CMK (cell line): Measurements from ENCODE around the gene CYP3A5.
"Not testable (repeated sequence)": the region's sequence is repeated elsewhere in the genome, so short reads cannot be mapped to it uniquely, and the experiment has no call there.

Source experiments
- DNase-seq: peaks from one replicate; pipeline ENCODE4 v3.0.0-alpha.2; 2010; ENCODE audit warnings: low read depth

Gene CYP3A5

GRCh38 chr7:99685871-99686608, 6.2 kb upstream of the CYP3A5 start:
- not testable (repeated sequence) for DNase-seq

GRCh38 chr7:99685129-99685758, 5.4 kb upstream of the CYP3A5 start:
- DNase-seq: no peak

GRCh38 chr7:99679032-99679399, 780 bp downstream of the CYP3A5 start:
- DNase-seq: no peak

GRCh38 chr7:99677648-99678045, 2.1 kb downstream of the CYP3A5 start:
- DNase-seq: no peak

GRCh38 chr7:99677013-99677647, 2.7 kb downstream of the CYP3A5 start:
- DNase-seq: no peak

GRCh38 chr7:99674995-99675742, 4.6 kb downstream of the CYP3A5 start:
- DNase-seq: no peak

GRCh38 chr7:99672573-99672972, 7.2 kb downstream of the CYP3A5 start:
- no peak for DNase-seq

- no peak for DNase-seq
These were observed 10.0 kb downstream of the CYP3A5 start for GRCh38 chr7:99669782-99670181.

- no peak for DNase-seq
These were observed 11.3 kb downstream of the CYP3A5 start for GRCh38 chr7:99668541-99668940.

GRCh38 chr7:99667179-99667578, 12.6 kb downstream of the CYP3A5 start:
- DNase-seq: no peak

GRCh38 chr7:99666013-99666395, 13.8 kb downstream of the CYP3A5 start:
- no peak for DNase-seq

- DNase-seq: no peak
These were observed 14.3 kb downstream of the CYP3A5 start for GRCh38 chr7:99665312-99666012.

GRCh38 chr7:99657879-99658278, 21.9 kb downstream of the CYP3A5 start:
- not testable (repeated sequence) for DNase-seq

GRCh38 chr7:99654626-99655025, 25.2 kb downstream of the CYP3A5 start:
- DNase-seq: not testable (repeated sequence)

- DNase-seq: no peak
These were observed 26.0 kb downstream of the CYP3A5 start for GRCh38 chr7:99653754-99654153.

GRCh38 chr7:99653269-99653668, 26.5 kb downstream of the CYP3A5 start:
- DNase-seq: not testable (repeated sequence)

GRCh38 chr7:99652671-99653070, 27.1 kb downstream of the CYP3A5 start:
- DNase-seq: no peak

- DNase-seq: no peak
These were observed 28.5 kb downstream of the CYP3A5 start for GRCh38 chr7:99651290-99651689.

- DNase-seq: no peak
These were observed 31.0 kb downstream of the CYP3A5 start for GRCh38 chr7:99648843-99649242.

GRCh38 chr7:99645590-99645989, 34.2 kb downstream of the CYP3A5 start:
- DNase-seq: no peak

- no peak for DNase-seq
These were observed 35.4 kb downstream of the CYP3A5 start for GRCh38 chr7:99644431-99644830.

- DNase-seq: no peak
These were observed 36.3 kb downstream of the CYP3A5 start for GRCh38 chr7:99643464-99643863.
